HG03159 (cell line): ENCODE measurements around the gene C1GALT1.
A peak's percentile ranks its signal among the peaks of the same experiment; 100 is the strongest.
"Not testable (repeated sequence)": the region's sequence is repeated elsewhere in the genome, so short reads cannot be mapped to it uniquely, and the experiment has no call there.

Experiments
- ATAC-seq: cut with Tn5 transposase; IDR thresholded peaks from one replicate; pipeline ENCODE4 v1.9.1; 2021; ENCODE audit warnings: mild to moderate bottlenecking, moderate library complexity; ENCODE audit not compliant: unreplicated experiment

The C1GALT1 gene

GRCh38 chr7:7199592-7199991 lies 17.2 kb downstream of the C1GALT1 start:
- ATAC-seq: not testable (repeated sequence)

- not testable (repeated sequence) for ATAC-seq
These were observed 17.9 kb downstream of the C1GALT1 start for GRCh38 chr7:7200255-7200654.

- peak; percentile 95 for ATAC-seq
These were observed 19.4 kb downstream of the C1GALT1 start for GRCh38 chr7:7201578-7202374.

GRCh38 chr7:7202375-7202720 lies 20.0 kb downstream of the C1GALT1 start:
- no peak for ATAC-seq

GRCh38 chr7:7203813-7204575 lies 21.6 kb downstream of the C1GALT1 start:
- no peak for ATAC-seq

- ATAC-seq: no peak
These were observed 25.5 kb downstream of the C1GALT1 start for GRCh38 chr7:7207876-7208275.

GRCh38 chr7:7208520-7208919 lies 26.2 kb downstream of the C1GALT1 start:
- no peak for ATAC-seq

GRCh38 chr7:7209412-7210050 lies 27.2 kb downstream of the C1GALT1 start:
- ATAC-seq: no peak

GRCh38 chr7:7210475-7211237 lies 28.3 kb downstream of the C1GALT1 start:
- ATAC-seq: no peak

GRCh38 chr7:7212612-7213011 lies 30.3 kb downstream of the C1GALT1 start:
- no peak for ATAC-seq

GRCh38 chr7:7214398-7215347 lies 32.3 kb downstream of the C1GALT1 start:
- no peak for ATAC-seq

- ATAC-seq: no peak
These were observed 33.9 kb downstream of the C1GALT1 start for GRCh38 chr7:7216279-7216678.

- no peak for ATAC-seq
These were observed 36.9 kb downstream of the C1GALT1 start for GRCh38 chr7:7219216-7219615.

GRCh38 chr7:7220821-7221220 lies 38.5 kb downstream of the C1GALT1 start:
- no peak for ATAC-seq

GRCh38 chr7:7221599-7222038 lies 39.3 kb downstream of the C1GALT1 start:
- no peak for ATAC-seq

GRCh38 chr7:7223250-7223649 lies 40.9 kb downstream of the C1GALT1 start:
- ATAC-seq: no peak

- ATAC-seq: no peak
These were observed 44.1 kb downstream of the C1GALT1 start for GRCh38 chr7:7226407-7226806.

- no peak for ATAC-seq
These were observed 46.1 kb downstream of the C1GALT1 start for GRCh38 chr7:7228472-7228871.

- ATAC-seq: no peak
These were observed 46.6 kb downstream of the C1GALT1 start for GRCh38 chr7:7228967-7229366.

- no peak for ATAC-seq
These were observed 48.7 kb downstream of the C1GALT1 start for GRCh38 chr7:7231000-7231399.
